Parietal lobe (tissue), 2 donors: ENCODE results near the gene C6orf15. TPM values are rescaled to one million over a fixed set of nuclear protein-coding genes. Genes with fewer than 3 reads are reported as not detected.

Experiments used
- small RNA-seq: library from RNA; depleted of rRNA; stranded (forward); fragments of <200 nt; gene quantifications from one replicate; pipeline ENCODE3, GENCODE V24; 2014; ENCODE audit warnings: low replicate concordance
- total RNA-seq: library from RNA; depleted of rRNA; stranded (reverse); fragments of >200 nt; gene quantifications from one replicate; pipeline ENCODE4 v1.2.3, GENCODE V29; 2014

The C6orf15 gene
- not detected for total RNA-seq

GRCh38 chr6:31112478-31112877 is at the start of gene C6orf15:
Gene C6orf15 (minus strand): TSS chr6:31112575. CDS start chr6:31112555, 20 bp downstream.

DNA sequence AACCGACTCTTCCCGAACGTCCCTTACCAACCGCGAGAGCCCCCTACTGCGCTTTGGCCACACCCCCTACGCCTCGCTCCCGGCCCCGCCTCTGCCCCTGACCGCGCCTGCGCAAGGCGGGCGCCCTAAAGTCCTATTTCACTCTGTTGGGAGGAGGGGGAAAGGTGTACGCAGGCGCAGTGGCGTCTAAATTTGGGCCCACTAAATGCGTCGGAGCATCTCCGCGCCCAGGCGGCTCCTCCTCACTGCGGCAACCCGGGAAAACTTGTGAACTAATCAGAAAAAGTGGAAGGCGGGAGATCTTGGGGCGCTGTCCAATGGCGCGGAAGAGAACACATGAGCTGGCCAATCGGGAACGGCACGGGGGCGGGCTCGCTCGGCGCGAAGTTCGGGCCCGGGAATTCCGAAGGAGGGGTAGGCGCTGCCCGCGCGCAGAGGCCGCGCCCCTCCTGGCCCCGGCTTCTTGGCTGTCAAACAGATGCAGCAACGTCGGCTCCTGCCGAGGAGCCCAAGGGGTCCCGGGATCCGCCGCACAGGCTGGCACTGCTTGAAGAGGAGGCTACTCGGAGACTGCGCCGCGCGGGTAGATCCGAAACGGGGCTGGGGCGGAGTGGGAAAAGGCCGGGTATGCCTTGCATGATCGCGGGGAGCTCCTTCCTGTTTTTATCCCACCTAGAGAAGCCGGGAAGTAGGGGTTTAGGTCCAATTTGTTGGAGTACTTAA is 45.9 kb upstream of the C6orf15 start, which contains the start of gene TCF19:
Gene TCF19, plus strand, starts transcription at position 450 of the 723 bp plus-strand sequence. CDS start 881 bp downstream, outside the sequence.

DNA sequence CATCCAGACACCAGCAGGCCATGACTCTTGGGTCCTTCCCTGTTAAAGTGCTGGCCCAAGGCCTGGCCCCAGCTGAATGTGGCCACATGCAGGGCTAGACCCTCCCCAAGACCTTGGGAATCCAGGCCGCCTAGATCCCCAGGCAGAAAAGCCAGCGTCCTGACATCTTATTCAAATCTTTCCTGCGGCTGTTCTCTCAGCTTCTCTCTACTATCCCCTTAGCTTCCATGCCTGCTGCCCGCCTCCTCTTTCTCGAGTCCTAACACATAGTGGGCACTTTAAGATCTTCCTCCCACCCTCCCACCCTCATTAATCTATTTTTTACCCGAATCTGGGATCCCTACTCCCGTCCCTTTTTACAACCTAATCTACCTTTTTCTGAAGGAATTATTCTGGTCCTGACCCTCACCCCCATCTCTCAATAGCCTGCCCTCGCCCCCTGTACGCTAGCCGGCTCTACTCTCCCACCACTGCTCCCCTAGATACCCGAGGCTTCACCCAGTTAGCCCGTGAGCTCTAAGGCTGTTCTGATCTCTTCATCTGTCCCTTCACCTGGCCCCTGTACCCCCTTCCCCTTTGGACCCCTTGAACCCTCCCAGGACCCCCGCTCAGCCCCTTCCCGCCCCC is 45.3 kb upstream of the C6orf15 start, which contains the start of gene CCHCR1:
Gene CCHCR1, minus strand, starts transcription at position 290 of the 627 bp plus-strand sequence. Its CDS starts 202 bp downstream, at position 88.

GRCh38 chr6:31138982-31139381 is 26.6 kb upstream of the C6orf15 start, which contains the start of gene PSORS1C2:
Gene PSORS1C2 (minus strand): TSS chr6:31139066. CDS start chr6:31139026, 40 bp downstream.

DNA sequence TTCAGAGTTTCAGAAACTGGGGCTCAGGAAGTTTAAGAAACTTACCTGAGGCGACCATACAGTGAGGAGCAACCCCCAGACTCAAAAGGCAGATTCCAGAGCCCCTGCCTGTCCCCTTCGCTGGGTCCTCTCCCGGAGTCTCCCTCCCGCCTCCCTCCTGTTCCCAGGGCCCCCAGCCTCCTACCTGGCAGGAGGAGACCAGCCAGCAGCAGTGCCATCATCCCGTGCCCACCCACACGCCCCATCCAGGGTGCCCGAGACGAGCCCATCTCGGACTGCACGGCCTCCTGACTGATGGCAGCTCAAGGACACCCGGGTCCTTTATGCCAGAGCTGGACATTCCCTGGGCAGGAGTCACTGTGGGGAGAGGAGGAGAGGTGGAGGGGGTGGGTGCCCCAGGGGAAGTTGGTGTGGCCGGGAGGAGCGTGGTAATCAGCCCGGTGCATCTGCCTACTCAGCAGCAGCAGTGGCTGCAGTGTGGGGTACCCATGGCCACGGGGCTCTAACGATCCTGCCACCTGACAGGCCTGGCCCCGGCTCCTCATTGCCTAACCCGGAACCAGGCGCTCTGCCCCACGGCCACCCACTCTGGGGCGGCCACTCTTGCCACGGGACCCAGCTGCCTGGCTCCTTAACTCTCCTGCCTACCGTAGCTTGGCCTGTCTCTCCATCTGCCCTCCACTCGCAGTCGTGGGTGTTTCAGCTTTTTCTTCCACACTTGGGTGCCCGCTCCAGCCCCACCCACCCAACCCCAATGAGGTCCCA is 8.0 kb upstream of the C6orf15 start, which contains the start of gene CDSN:
Gene CDSN, minus strand, starts transcription at position 296 of the 765 bp plus-strand sequence. Its CDS starts 27 bp downstream, at position 269.

GRCh38 chr6:31114541-31114878 is 2.1 kb upstream of the C6orf15 start, which contains the start of gene PSORS1C1:
Gene PSORS1C1 (plus strand): TSS chr6:31114800. CDS start chr6:31129633, 14,833 bp downstream.

Small RNA genes lying within 50 kb of the gene (small RNA-seq; reads per million reads assigned to genes)
- gene POLR2LP1 (not detected), gene RNU6-1133P (not detected)

Other genes starting within 250 kb of the C6orf15 start
- 155 TPM for gene DDR1, start 228.1 kb downstream of the C6orf15 start, total RNA-seq
- 36.3 TPM for gene GTF2H4, start 204.4 kb downstream of the C6orf15 start, total RNA-seq
- 41.9 TPM for gene VARS2, start 198.3 kb downstream of the C6orf15 start, total RNA-seq
- not detected for gene SFTA2, start 180.4 kb downstream of the C6orf15 start, total RNA-seq
- not detected for gene MUCL3, start 171.6 kb downstream of the C6orf15 start, total RNA-seq
- not detected for gene MUC21, start 128.9 kb downstream of the C6orf15 start, total RNA-seq
- not detected for gene MUC22, start 102.1 kb downstream of the C6orf15 start, total RNA-seq
- gene PSORS1C1, start 2.2 kb upstream of the C6orf15 start, total RNA-seq = not detected
- not detected for gene CDSN, start 7.9 kb upstream of the C6orf15 start, total RNA-seq
- not detected for gene PSORS1C2, start 26.5 kb upstream of the C6orf15 start, total RNA-seq
- 14.1 TPM for gene CCHCR1, start 45.2 kb upstream of the C6orf15 start, total RNA-seq
- gene TCF19, start 46.0 kb upstream of the C6orf15 start, total RNA-seq = 4.1 TPM
- gene POU5F1, start 58.1 kb upstream of the C6orf15 start, total RNA-seq = not detected
- 24.1 TPM for gene HLA-C, start 159.5 kb upstream of the C6orf15 start, total RNA-seq
- gene HLA-B, start 244.6 kb upstream of the C6orf15 start, total RNA-seq = 15.0 TPM